Stimulated activated naive CD8-positive, alpha-beta T cell treated with anti-CD3 and anti-CD28 coated beads, Interleukin-15, Interleukin-2, amounts not matched to agents 100 U/mL and 50 U/mL, for 24 hours (primary cell): Measurements from ENCODE around the gene PIM3.

ENCODE experiments used
- ATAC-seq: fragments of 150-1000 bp; cut with Tn5 transposase; one replicate; pipeline ENCODE4 v1.10.0; 2021
- DNase-seq: peaks from one replicate; pipeline ENCODE4 v3.0.0; 2021

PIM3 gene

DNA sequence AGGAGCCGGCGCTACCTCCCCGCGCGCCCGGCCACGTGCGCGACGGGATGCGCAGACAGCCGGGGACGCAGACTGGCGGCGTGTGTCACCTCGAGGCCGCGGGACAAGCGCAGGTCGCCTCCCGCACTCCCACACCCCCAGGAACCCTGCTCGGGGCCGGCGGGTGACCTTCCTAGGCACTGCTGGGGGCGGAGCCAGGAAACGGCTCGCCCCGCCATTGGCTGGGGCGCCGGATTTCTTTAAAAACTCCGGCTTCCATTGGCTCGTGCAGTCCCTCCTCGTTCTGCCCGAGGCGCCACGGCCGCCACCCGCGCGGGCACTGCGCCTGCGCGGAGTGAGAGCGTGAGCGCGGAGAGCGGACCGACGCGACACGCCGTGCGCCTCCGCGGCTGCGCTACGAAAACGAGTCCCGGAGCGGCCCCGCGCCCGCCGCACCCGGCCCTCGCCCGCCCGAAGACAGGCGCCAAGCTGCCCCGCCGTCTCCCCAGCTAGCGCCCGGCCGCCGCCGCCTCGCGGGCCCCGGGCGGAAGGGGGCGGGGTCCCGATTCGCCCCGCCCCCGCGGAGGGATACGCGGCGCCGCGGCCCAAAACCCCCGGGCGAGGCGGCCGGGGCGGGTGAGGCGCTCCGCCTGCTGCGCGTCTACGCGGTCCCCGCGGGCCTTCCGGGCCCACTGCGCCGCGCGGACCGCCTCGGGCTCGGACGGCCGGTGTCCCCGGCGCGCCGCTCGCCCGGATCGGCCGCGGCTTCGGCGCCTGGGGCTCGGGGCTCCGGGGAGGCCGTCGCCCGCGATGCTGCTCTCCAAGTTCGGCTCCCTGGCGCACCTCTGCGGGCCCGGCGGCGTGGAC is at the start of gene PIM3:
TSS of gene PIM3 (plus strand) at position 614 of the 846 bp plus-strand sequence. CDS start at position 790, 176 bp downstream.
- DNase-seq (peak; percentile 94), ATAC-seq (peak; percentile 78)

DNA sequence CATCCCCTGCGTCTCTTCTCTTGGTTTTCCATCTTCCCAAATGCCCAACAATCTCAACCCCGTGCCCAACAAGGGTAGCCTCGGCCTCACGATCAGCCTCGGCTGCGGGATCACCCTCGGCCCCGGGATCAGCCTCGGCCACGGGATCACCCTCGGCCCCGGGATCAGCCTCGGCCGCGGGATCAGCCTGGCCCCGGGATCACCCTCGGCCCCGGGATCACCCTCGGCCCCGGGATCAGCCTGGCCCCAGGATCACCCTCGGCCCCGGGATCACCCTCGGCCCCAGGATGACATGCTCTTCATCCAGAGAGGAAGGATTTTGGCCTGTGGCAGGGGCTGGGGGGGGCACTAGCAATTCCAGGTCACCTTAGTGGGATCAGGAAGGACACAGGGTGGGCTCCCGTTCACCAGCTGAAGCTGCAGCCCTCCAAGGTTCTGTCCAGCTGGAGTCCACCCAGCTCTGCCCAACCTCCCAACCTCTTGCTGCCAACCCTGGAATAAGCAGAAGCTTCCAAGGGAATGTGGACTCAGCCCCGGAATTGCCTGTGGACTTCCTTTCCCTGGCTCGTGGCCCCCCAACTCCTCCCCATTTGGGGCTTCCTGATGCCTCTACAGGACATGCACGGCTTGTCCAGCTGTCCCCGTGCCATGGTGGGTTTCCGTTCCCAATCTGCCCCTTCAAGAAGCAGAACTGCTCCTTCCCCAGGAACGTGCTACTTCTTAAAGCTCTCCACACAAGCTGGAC is 48.5 kb upstream of the PIM3 start:
- ATAC-seq, result no peak
- no peak for DNase-seq

DNA sequence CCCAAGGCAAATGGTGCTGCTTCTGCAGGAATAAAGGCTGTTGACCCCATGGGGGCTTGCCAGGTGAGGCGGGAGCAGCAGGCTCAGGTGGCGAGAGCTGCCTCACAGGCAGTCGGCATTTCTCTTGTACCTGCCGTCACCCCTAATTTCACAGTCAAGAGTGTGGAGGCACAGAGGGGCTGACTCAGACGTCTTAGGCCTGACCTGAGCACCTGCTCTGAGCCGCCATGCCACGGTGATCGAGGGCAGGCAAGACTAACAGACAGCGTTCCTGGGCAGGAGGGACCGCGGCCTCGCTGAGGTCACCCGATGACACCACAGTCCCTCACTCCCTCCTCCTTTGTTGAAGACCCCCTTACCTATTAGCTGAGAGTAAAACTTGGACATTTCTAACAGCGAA is 47.5 kb upstream of the PIM3 start:
- ATAC-seq, result no peak

DNA sequence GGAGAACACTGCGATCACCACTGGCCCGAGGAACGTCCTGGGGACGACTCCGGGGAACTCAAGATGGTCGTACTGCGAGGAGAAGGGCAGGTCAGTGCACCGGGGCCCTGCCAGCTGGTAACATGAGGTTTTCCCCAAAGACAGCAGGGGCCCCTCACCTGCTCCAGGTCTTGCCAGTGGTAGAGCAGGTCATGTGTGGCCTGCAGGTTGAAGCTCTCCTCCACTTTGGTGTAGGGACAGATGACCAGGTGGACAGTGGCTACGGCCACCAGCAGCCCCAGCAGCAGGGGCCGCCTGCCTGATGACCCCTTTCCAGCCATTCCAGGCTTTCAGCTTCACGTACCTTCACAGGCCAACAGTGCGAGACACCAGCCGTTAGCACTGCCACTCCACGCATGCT is 47.1 kb upstream of the PIM3 start:
- ATAC-seq, result no peak

More for the DNA sequence above, 47.5 kb upstream of the PIM3 start:
- DNase-seq, result no peak

DNA sequence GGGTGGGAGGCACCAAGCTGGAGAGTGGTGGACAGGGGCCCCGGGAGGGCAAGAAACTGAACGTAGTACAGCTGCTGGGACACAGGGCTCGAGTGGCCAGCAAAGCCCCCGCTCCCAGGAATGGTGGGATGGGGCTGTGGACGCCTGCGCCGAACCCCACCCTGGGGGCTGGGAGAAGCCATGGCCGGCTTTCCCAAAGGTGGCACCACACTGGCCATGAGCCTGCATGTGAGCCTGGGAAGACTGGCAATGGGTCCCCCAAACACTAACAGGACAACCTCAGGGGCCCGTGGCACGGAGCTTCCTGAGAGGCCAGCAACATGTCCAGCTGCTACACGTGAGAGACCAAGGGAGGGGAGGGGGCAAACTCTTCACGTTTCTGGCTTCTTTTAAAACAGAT is 46.3 kb upstream of the PIM3 start:
- ATAC-seq, result no peak

More for the DNA sequence above, 47.1 kb upstream of the PIM3 start:
- no peak for DNase-seq

DNA sequence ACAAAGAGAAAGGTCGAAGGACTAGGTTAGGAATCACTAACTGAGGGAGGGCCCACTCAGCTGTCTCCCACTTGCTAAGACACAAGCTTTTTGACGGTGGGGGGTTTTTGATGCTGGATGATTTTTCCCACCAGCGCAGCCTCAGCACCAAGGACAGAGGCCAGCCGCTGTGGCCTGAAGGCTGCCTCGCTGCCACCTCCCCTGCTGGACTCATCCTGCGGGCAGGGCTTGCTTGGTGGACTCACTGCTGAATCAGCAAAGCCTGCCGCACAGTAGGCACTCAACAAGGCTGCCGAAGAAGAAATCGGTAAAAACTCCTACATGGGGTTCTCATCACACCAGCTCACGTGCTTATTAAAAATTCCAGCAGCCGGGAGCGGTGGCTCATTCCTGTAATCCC is 45.0 kb upstream of the PIM3 start:
- ATAC-seq (no peak), DNase-seq (no peak)

More for the DNA sequence above, 46.3 kb upstream of the PIM3 start:
- DNase-seq, result no peak

DNA sequence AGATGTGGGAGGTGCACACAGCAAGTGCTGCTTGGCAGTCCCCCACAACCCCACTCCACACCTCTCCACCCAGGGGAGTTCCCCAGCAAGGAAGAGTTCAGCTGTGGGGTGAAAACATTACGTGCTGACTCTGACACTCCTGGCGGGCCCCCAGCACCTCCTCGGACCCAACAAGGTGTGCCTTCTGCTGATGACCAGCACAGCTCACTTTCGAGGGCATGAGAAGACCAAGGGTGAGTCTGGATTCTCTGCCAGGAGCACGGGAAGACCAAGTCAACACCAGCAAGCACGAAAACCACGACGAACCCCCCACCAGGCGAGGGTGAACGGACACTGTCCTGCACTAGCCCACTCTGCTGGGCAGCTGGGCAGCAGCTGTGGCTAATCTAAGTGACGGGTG is 43.7 kb upstream of the PIM3 start:
- no peak for DNase-seq
- ATAC-seq, result no peak

DNA sequence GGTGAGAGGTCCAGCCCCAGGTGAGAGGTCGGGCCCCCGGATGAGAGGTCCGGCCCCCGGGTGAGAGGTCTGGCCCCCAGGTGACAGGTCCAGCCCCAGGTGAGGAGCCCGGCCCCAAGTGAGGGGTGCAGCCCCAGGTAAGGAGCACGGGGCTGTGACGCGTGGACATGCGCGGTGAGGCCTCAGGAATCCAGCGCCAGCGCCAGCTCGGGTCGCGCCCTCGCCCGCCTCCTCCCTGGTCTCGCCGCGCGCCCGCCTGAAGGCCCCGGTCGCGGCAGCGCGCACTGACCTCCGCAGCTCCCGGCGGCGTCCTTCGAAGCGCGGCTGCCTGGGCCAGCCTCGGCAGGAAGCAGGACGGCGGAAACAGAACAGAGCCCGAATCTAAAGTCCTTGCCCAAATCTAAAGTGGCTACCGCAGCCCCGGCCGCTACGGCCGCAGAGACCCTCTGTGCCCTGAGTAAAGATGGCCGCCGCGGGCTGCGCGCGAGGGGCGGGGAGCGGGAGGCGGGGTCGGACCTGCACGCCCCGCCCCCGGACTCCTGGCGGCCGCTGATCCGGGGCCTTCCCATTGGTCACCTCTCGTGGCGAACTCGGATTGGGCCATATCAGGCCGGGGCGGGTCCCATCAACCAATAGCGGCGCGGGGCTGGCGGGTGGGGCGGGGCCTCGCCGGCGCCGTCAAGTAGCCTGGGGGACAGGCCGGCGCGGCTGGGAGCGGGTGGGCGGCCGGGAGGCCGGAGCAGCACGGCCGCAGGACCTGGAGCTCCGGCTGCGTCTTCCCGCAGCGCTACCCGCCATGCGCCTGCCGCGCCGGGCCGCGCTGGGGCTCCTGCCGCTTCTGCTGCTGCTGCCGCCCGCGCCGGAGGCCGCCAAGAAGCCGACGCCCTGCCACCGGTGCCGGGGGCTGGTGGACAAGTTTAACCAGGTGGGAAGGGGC is 42.3 kb upstream of the PIM3 start, which contains the start of the genes ALG12 and CRELD2:
TSS of gene ALG12 (minus strand) at position 465 of the 937 bp plus-strand sequence. CDS start 4,673 bp downstream, outside the sequence.
TSS of gene CRELD2 (plus strand) at position 661 of the 937 bp plus-strand sequence. CDS start at position 797, 136 bp downstream.
- peak; percentile 99 for ATAC-seq

DNA sequence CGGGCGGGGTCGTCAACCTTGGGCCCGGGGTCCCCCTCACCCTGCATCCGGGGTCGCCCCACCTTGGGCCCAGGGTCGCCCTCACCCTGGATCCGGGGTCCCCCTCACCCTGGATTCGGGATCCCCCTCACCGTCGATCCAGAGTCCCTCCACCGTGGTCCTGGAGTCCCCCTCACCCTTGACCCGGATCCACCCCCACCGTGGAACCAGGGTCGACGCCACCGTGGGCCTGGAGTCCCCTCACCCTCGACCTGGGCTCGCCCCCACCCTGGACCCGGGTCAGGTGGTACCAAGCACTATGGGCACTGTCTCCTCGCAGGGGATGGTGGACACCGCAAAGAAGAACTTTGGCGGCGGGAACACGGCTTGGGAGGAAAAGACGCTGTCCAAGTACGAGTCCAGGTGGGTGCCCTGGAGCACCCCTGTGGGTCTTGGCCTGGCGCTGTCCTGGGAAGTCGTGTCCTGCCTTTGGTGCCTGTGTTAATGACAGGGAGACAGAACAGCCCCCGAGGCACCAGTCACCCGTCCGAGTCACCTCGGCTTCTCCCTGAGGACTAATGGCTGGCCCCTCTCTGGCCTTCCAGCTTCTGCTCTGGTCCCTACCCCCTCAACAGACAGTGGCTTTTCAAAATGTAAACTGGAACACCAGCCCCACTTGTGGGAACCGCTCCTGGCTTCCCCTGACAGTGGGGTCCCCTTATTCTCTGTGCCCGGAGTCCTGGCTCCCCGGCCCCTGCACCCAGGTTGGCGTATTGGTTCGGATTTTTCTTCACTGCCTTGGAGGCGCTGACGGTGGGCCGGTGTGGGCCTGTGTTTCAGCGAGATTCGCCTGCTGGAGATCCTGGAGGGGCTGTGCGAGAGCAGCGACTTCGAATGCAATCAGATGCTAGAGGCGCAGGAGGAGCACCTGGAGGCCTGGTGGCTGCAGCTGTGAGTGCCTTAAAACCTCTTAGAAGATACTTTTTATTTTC is 41.4 kb upstream of the PIM3 start:
- no peak for ATAC-seq
- DNase-seq, result no peak

More for the DNA sequence above, 42.3 kb upstream of the PIM3 start, which contains the start of the genes ALG12 and CRELD2:
- peak; percentile 99 for DNase-seq

DNA sequence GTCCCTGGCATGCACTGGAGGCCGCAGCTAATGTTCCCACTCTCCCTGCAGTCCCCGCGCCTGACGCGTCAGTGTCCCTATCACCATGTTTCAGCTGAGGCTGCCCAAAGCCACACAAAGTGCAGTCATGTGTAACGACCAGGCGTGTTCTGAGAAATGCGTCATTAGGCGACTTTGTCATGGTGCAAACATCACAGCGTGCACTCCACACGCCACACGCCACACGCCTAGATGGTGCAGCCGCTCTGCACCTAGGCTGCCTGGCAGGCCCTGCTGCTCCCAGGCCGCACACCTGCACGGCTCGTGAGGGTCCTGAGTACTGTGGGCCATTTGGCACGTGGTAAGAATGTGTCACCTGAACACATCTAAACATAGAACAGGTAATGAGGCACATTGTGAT is 39.7 kb upstream of the PIM3 start:
- ATAC-seq, result no peak
- DNase-seq, result no peak

DNA sequence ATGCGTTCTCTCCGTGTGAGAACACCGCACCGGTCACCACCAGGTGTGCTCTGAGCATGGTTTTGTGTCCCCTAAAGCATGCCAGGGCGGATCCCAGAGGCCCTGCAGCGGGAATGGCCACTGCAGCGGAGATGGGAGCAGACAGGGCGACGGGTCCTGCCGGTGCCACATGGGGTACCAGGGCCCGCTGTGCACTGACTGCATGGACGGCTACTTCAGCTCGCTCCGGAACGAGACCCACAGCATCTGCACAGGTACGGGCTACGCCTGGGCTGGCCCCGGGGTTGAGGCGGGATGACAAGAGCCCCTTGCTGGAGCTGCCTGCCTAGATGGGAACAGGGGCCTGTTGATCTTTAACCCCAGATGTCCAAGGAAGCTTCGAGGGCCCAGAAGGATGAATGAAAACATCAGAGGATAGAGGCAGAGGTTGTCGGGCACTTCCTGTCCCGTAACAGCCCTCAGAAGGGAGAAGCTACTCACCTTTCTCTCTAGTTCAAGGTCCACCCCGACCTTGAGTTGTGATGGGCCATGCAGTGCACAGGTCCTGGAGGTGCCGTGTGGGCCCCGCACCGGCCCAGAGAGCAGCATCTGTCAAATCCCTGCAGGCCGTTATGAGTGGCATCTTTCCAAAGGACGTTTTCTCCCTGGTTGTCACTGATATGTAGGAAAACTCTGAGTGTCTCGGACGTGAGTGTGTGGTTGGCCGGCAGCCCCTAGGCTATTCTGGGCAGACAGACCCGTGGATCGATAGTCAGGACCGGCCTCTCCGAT is 38.9 kb upstream of the PIM3 start:
- no peak for DNase-seq
- no peak for ATAC-seq

DNA sequence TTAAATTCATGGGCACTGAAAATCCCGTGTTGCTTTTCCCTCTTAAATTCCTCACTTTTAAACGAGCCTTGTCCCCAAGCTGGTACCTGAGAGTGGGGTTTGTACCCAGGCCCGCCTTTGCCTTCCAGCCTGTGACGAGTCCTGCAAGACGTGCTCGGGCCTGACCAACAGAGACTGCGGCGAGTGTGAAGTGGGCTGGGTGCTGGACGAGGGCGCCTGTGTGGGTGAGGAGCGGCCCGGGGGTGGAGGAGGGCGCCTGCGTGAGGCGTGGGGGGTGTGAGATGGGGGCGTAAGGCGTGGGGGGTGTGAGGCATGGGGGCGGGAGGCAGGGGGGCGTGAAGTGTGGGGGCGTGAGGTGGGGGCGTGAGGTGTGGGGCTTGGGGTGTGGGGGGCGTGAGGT is 38.1 kb upstream of the PIM3 start:
- DNase-seq (no peak), ATAC-seq (no peak)

DNA sequence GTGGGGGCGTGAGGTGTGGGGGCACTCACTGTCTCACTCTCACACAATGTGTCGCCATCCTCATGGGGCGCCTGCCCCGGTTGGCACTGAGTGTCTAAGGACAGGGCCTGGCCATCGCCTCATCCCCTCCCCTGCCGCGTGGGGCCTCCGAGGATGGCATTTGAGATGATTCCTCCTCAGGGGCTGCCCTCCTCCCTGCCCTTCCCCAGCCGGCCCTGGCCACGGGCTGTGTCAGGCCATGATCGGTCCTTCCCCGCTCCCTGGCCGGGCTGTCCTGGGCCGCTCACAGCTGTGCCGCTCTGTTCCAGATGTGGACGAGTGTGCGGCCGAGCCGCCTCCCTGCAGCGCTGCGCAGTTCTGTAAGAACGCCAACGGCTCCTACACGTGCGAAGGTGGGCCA is 37.6 kb upstream of the PIM3 start:
- no peak for DNase-seq
- no peak for ATAC-seq

DNA sequence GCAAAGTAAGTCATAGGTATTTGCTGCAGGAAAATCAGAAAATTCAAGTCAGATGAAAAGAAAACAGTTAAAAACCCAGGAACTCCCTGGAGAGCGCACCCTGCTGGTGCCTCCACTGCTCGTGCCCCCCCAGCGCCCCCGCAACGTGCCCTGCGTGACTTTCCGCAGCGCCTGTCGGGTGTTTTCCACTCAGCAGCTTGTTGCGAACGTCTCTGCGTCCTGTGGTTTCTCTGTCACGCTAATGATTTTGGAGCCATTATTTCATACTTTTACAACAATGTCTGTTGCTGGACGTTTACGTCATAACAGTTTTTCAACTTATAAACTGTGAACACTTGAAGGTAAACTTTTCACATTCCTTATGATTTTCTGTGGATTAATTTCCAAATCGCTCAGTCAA is 37.1 kb upstream of the PIM3 start:
- ATAC-seq (no peak), DNase-seq (peak; percentile 53)

DNA sequence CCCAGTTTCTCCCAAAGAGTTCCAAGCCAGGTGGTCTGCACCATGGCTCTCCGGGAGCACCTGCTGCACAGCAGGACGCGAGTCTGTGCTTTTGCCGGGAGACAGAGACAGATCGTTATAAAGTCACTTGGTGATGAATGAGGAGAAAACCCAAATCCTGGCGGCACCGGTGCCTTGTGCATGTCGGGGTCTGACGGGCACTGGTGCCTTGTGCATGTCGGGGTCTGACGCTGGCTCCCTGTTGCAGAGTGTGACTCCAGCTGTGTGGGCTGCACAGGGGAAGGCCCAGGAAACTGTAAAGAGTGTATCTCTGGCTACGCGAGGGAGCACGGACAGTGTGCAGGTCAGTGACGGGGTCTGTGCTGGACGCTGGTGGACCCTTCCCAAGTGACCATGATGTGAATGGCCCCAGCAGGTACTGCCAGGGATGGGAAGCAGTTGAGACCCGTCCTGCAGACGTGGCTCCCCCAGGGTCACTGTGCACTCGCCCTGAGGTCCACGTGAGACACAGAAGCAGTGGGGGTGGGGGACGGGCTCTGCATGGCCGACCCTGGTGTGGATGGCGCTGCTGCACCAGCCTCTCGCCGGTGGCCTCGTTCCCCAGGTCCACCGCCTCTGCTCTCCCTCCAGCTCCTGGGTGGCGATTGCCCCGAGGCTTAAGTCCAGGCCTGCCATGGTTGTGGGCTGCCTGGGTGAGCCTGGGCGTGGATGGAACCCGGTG is 36.3 kb upstream of the PIM3 start:
- no peak for ATAC-seq

DNA sequence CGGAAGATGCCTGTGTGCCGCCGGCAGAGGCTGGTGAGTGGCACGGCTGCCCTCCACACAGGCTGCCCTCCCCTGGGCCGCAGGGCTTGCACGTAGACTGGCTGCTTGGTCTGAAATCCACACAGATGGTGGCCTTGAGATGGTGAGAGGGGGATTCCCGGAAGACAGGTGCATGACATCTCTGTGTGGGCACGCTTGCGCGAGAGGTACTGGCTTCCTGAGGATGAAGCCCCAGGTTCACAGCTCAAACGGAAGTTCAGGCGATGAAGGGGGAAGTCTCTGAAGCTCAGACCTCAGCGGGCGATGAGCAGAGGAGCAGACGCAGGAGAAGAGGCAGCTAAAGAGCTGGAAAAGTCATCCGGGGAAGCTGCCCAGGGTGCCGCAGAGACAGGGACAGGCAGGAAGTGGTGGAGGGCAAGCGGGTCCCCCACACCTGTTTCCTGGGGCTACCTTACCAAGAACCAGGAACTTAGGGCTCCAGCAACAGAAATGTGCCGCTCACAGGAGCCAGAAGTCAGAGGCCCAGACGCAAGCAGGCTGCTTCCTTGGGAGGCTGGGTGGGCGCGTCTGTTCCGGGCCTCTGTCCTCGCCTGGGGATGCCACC is 34.9 kb upstream of the PIM3 start:
- ATAC-seq, result peak; percentile 67
- peak; percentile 69 for DNase-seq

More for the DNA sequence above, 36.3 kb upstream of the PIM3 start:
- DNase-seq, result no peak

DNA sequence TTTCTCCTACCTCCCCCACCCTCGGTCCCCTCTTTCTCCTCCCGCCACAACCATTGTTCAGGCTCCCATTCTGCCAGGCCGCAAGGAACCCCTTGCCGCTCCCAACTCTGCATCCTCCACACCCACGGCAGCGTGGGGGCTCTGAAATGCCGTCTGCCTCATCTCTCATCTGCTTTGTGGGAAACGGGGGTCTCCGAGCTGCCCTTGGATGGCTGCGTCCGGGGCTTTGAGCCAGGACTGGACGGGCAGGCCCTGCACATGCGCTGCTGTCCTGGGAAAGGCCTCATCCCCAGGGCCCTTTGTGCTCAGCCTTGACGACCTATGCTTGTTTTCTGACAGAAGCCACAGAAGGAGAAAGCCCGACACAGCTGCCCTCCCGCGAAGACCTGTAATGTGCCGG is 33.7 kb upstream of the PIM3 start:
- DNase-seq, result no peak
- no peak for ATAC-seq

DNA sequence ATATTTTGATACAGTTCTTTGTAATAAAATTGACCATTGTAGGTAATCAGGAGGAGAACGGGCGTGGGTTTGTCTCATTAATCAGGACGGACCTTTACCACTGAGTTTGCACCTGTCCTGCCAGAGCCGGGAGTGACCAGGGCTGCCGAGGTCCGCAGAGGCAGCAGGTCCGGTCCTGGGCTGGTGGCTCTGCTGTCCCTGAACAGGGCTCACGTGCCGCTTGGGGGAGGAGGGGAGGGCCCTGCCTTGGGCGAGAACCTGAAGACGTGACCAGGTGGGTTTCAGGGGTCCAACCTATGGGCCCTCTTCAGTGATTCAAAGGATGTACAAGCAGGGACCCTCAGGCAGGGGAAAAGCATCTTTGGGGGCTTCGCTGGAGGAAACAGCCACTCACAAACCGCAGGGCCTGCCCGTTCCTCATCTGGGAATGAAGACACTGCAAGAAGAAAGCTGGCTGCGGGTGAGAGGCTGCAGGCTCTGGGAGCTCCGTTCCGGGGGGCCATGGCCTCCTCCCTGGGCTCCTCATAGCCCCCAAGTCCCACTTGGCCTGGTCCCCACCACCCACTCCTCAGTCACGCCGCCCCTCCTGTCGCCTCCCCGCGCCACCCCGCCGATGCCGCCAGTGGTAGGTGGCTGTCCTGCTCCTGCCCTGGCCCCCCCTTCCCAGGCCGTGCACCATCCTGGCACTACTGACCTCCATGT is 32.9 kb upstream of the PIM3 start:
- DNase-seq (no peak), ATAC-seq (no peak)
